Panc1 (cell line): ENCODE results near the gene RTCA. TPM values are rescaled to one million over a fixed set of nuclear protein-coding genes. Genes with fewer than 3 reads are reported as not detected.

Experiments used
- ATAC-seq: fragments of 200-7000 bp; cut with Tn5 transposase; 2 replicates; pipeline ENCODE4 v1.9.1; 2020; ENCODE audit warnings: mild to moderate bottlenecking, moderate library complexity
- BruUV-seq: library from RNA; stranded (reverse); fragments of 400-500 nt; replicated peaks from 2 replicates; lab custom pipeline; 2021; lab: Mats Ljungman, UMichigan
- CTCF ChIA-PET: fragments of 300-600 bp; sonication (Branson Sonifier 250); formaldehyde crosslinking; loops from one replicate; lab custom pipeline; 2022; ENCODE audit warnings: antibody characterized with exemption; lab: Charles Lee
- POLR2A ChIA-PET: fragments of 300-600 bp; sonication (Branson Sonifier 250); formaldehyde crosslinking; loops from one replicate; lab custom pipeline; 2022; ENCODE audit warnings: antibody characterized with exemption; lab: Charles Lee
- DNase-seq: peaks from one replicate; pipeline ENCODE4 v3.0.0-alpha.2; 2010; ENCODE audit warnings: low read depth, low spot score
- H3K27ac ChIP-seq: 2 replicates; pipeline ENCODE4 v1.5.1; 2011; ENCODE audit warnings: mild to moderate bottlenecking, low read length, inconsistent platforms
- H3K27me3 ChIP-seq: fragments of 200-500 bp; sonication (Bioruptor generic); 2 replicates; pipeline ENCODE4 v1.6.0; 2014; ENCODE audit warnings: low read length, inconsistent platforms; ENCODE audit not compliant: control insufficient read depth, insufficient read depth
- H3K36me3 ChIP-seq: fragments of 200-500 bp; sonication (Bioruptor generic); 2 replicates; pipeline ENCODE4 v1.5.1; 2014; ENCODE audit warnings: inconsistent platforms, mild to moderate bottlenecking, low read length, moderate library complexity; ENCODE audit not compliant: control insufficient read depth, insufficient read depth
- H3K4me1 ChIP-seq: 2 replicates; pipeline ENCODE4 v1.5.1; 2011; ENCODE audit warnings: inconsistent platforms, mild to moderate bottlenecking, low read length, moderate library complexity; ENCODE audit not compliant: control insufficient read depth, insufficient read depth
- H3K4me3 ChIP-seq, 2 experiments: 2 replicates each; pipeline ENCODE4 v1.5.1; 2011 to 2012; ENCODE audit warnings: low read depth in 2 of 2, low read length in 2 of 2, mild to moderate bottlenecking in 2 of 2, inconsistent platforms in 1 of 2, moderate library complexity in 1 of 2
- H3K9me3 ChIP-seq: fragments of 200-500 bp; sonication (Bioruptor generic); 2 replicates; pipeline ENCODE4 v1.5.1; 2014; ENCODE audit warnings: low read depth, mild to moderate bottlenecking, inconsistent platforms, low read length, moderate library complexity; ENCODE audit not compliant: control insufficient read depth, insufficient read depth
- POLR2AphosphoS5 ChIP-seq: IDR thresholded peaks from 2 replicates; pipeline ENCODE4 v1.6.1; 2012; ENCODE audit warnings: mild to moderate bottlenecking, low read depth, low read length, moderate library complexity
- SIN3A ChIP-seq: IDR thresholded peaks from 2 replicates; pipeline ENCODE4 v1.6.1; 2012; ENCODE audit warnings: low read depth, mild to moderate bottlenecking, low read length, moderate library complexity, borderline replicate concordance; ENCODE audit not compliant: insufficient read depth
- TCF7L2 ChIP-seq: IDR thresholded peaks from 2 replicates; pipeline ENCODE4 v1.6.1; 2011; ENCODE audit warnings: mild to moderate bottlenecking, low read depth, low read length, inconsistent platforms
- in situ Hi-C: cut with HindIII; loops from 2 replicates; pipeline ENCODE4 v1.10.0; 2016; ENCODE audit warnings: low sequenced_read_pairs, low pct_unique_long_range_greater_than_20kb
- intact Hi-C: fragments of 100-400 bp; cut with micrococcal nuclease; formaldehyde crosslinking; loops from one replicate; pipeline ENCODE4 v1.10.0; 2022; ENCODE audit not compliant: unreplicated experiment
- total RNA-seq: library from RNA; stranded (reverse); gene quantifications from one replicate; pipeline ENCODE4 v1.2.1, GENCODE V29; 2021; ENCODE audit not compliant: unreplicated experiment
- TF ChIP-seq, protein P1 (sequence below), 2 experiments: IDR thresholded peaks; 2 replicates each; pipeline ENCODE4 v1.6.1; 2011 to 2012; ENCODE audit warnings: low read depth in 2 of 2, control low read depth in 1 of 2, low read length in 1 of 2, mild to moderate bottlenecking in 1 of 2, moderate library complexity in 1 of 2; ENCODE audit not compliant: insufficient read depth in 1 of 2
- TF ChIP-seq, protein P2 (sequence below): fragments of 450-650 bp; IDR thresholded peaks from 2 replicates; pipeline ENCODE4 v1.5.1; 2017; ENCODE audit warnings: mild to moderate bottlenecking

The RTCA gene
- total RNA-seq, 1 experiment from 2014 or later = 33.1 TPM

DNA sequence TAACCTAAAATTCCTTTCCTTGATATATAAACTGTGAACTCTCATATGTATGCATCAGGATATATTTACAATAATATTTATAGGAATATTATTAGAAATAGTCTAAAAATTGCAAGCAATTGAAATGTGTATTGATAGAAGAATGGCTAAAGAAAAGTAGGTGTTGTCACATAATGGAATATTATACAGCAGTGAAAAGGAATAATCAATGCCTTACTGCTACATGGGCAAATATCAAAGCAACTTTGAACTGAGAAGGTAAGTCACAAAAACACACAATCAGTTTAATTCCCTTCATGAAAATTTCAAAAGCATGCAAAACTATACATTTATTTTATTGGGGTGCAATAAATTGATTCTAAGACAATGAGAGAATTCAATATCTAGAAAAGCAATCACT lies 50.6 kb downstream of the RTCA start:
- intact Hi-C loops = no loop called here
- ATAC-seq = no peak
- CTCF ChIA-PET = interaction anchor here (0.6 kb wide), 1 partner anchor 69 kb away, joined by 3 read pairs; no protein-coding TSS in a partner anchor

DNA sequence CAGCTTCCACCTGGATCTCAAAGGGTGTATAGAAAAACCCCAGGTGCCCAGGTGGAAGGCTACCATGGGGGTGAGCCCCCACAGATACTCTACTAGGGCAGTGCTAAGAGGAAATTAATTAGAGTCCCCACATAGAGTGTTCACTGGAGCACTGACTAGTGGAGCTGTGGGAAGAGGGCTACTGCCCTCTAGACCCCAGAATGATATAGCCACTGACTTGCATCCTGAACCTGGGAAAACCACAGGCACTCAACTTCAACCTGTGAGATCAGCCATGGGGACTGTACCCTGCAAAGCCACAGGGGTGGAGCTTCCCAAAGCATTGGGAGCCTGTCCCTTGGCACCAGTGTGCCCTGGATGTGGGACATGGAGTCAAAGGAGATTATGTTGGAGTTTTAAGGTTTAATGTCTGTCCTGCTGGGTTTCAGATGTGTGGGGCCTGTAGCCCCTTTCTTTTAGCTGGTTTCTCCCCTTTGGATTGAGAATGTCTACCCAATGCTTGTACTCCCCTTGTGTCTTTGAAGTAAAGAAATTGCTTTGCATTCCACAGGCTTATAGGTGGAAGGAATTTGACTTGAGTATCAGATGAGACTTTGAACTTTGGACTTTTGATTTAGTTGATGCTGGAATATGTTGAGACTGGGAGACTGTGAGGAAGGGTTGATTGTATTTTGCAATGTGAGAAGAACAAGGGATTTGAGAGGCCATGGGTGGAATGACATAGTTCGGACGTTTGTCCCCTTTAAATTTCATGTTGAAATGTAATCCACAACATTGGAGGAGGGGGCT lies 54.5 kb downstream of the RTCA start:
- in situ Hi-C loops = no loop called here
- POLR2A ChIA-PET = no interaction called here
- Histone ChIP-seq H3K36me3 (no peaks in the 10 kb centered on the region), H3K27me3 (no peaks in the 10 kb centered on the region), H3K9me3 (no peaks in the 10 kb centered on the region), H3K4me3 (no peak overlapping the region), H3K4me1 (no peaks in the 10 kb centered on the region), H3K27ac (no peak overlapping the region)
- ATAC-seq = no peak
- CTCF ChIA-PET = no interaction called here
- BruUV-seq = no TSS peak
- TF ChIP-seq, protein P1, sequence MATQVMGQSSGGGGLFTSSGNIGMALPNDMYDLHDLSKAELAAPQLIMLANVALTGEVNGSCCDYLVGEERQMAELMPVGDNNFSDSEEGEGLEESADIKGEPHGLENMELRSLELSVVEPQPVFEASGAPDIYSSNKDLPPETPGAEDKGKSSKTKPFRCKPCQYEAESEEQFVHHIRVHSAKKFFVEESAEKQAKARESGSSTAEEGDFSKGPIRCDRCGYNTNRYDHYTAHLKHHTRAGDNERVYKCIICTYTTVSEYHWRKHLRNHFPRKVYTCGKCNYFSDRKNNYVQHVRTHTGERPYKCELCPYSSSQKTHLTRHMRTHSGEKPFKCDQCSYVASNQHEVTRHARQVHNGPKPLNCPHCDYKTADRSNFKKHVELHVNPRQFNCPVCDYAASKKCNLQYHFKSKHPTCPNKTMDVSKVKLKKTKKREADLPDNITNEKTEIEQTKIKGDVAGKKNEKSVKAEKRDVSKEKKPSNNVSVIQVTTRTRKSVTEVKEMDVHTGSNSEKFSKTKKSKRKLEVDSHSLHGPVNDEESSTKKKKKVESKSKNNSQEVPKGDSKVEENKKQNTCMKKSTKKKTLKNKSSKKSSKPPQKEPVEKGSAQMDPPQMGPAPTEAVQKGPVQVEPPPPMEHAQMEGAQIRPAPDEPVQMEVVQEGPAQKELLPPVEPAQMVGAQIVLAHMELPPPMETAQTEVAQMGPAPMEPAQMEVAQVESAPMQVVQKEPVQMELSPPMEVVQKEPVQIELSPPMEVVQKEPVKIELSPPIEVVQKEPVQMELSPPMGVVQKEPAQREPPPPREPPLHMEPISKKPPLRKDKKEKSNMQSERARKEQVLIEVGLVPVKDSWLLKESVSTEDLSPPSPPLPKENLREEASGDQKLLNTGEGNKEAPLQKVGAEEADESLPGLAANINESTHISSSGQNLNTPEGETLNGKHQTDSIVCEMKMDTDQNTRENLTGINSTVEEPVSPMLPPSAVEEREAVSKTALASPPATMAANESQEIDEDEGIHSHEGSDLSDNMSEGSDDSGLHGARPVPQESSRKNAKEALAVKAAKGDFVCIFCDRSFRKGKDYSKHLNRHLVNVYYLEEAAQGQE (IDR thresholded peaks at IDR 0.05; ENCODE audit: insufficient read depth in 1 of 2, low read depth in 2 of 2, low read length in 1 of 2) = no peak
- TF ChIP-seq POLR2AphosphoS5 = no peak
- intact Hi-C loops = no loop called here
- DNase-seq = no peak

More for the DNA sequence above, 50.6 kb downstream of the RTCA start:
- Histone ChIP-seq H3K27ac (no peak overlapping the region), H3K9me3 (no peaks in the 10 kb centered on the region), H3K36me3 (no peaks in the 10 kb centered on the region), H3K4me3 (no peak overlapping the region), H3K27me3 (no peaks in the 10 kb centered on the region), H3K4me1 (no peaks in the 10 kb centered on the region)
- POLR2A ChIA-PET = no interaction called here
- in situ Hi-C loops = no loop called here
- no peak for DNase-seq
- TF ChIP-seq POLR2AphosphoS5 (no peak), SIN3A (no peak)
- no TSS peak for BruUV-seq

GRCh38 chr1:100321100-100321493 lies 55.1 kb downstream of the RTCA start:
- in situ Hi-C loops = no loop called here
- no TSS peak for BruUV-seq

More at GRCh38 chr1:100321100-100321493, 55.1 kb downstream of the RTCA start:
- no peak overlapping the region for H3K27ac ChIP-seq
- TF ChIP-seq SIN3A = no peak
- no peak for TF ChIP-seq POLR2AphosphoS5
- TF ChIP-seq, protein P2, sequence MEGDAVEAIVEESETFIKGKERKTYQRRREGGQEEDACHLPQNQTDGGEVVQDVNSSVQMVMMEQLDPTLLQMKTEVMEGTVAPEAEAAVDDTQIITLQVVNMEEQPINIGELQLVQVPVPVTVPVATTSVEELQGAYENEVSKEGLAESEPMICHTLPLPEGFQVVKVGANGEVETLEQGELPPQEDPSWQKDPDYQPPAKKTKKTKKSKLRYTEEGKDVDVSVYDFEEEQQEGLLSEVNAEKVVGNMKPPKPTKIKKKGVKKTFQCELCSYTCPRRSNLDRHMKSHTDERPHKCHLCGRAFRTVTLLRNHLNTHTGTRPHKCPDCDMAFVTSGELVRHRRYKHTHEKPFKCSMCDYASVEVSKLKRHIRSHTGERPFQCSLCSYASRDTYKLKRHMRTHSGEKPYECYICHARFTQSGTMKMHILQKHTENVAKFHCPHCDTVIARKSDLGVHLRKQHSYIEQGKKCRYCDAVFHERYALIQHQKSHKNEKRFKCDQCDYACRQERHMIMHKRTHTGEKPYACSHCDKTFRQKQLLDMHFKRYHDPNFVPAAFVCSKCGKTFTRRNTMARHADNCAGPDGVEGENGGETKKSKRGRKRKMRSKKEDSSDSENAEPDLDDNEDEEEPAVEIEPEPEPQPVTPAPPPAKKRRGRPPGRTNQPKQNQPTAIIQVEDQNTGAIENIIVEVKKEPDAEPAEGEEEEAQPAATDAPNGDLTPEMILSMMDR = no peak
- TF ChIP-seq, protein P1 (IDR thresholded peaks at IDR 0.05; ENCODE audit: insufficient read depth in 1 of 2, low read depth in 2 of 2, low read length in 1 of 2) = no peak
- no peak for TF ChIP-seq TCF7L2
- DNase-seq = no peak
- CTCF ChIA-PET = no interaction called here
- no peaks in the 10 kb centered on the region for H3K27me3 ChIP-seq
- H3K4me3 ChIP-seq = no peak overlapping the region
- POLR2A ChIA-PET = no interaction called here
- H3K9me3 ChIP-seq = no peaks in the 10 kb centered on the region
- no peak for ATAC-seq
- no peaks in the 10 kb centered on the region for H3K36me3 ChIP-seq
- intact Hi-C loops = no loop called here
- no peaks in the 10 kb centered on the region for H3K4me1 ChIP-seq
